Tibial nerve (tissue), 4 donors: ENCODE results near the gene TCFL5.

Source experiments
- CTCF ChIP-seq, 5 experiments: fragments of 200-600 bp in 3 of 5; fragments of 450-650 bp in 2 of 5; sonication (generic) in 3 of 5; IDR thresholded peaks; one replicate each; pipeline ENCODE4 v1.5.1; 2016 to 2019; ENCODE audit warnings: antibody characterized with exemption in 5 of 5, mild to moderate bottlenecking in 3 of 5, moderate library complexity in 2 of 5
- EP300 ChIP-seq, 2 donors: sonication (generic); formaldehyde crosslinking; IDR thresholded peaks; one replicate each; pipeline ENCODE4 v1.6.1; 2017; ENCODE audit warnings: antibody characterized with exemption in 2 of 2, mild to moderate bottlenecking in 1 of 2
- POLR2A ChIP-seq, 2 donors: fragments of 450-650 bp; IDR thresholded peaks; one replicate each; pipeline ENCODE4 v1.6.1; 2017; ENCODE audit warnings: antibody characterized with exemption in 2 of 2, mild to moderate bottlenecking in 2 of 2, moderate library complexity in 2 of 2

- no peak for TF ChIP-seq EP300 (IDR thresholded peaks at IDR 0.05)
- TF ChIP-seq CTCF (IDR thresholded peaks at IDR 0.05) = no peak
- TF ChIP-seq POLR2A (IDR thresholded peaks at IDR 0.05) = no peak
These were observed 7.5 kb downstream of the TCFL5 start for GRCh38 chr20:62854121-62854520.
